Ishikawa (cell line): Measurements from ENCODE around the gene C3orf18.

Source experiments
- CEBPB ChIP-seq: IDR thresholded peaks from 2 replicates; pipeline ENCODE4 v1.6.1; 2012
- CREB1 ChIP-seq: IDR thresholded peaks from 2 replicates; pipeline ENCODE4 v1.6.1; 2012; ENCODE audit warnings: low read depth
- EGR1 ChIP-seq: IDR thresholded peaks from 2 replicates; pipeline ENCODE4 v1.6.1; 2012
- EP300 ChIP-seq: IDR thresholded peaks from 2 replicates; pipeline ENCODE4 v1.6.1; 2012; ENCODE audit warnings: borderline replicate concordance
- FOXM1 ChIP-seq: IDR thresholded peaks from 2 replicates; pipeline ENCODE4 v1.6.1; 2012; ENCODE audit warnings: low read depth, borderline replicate concordance
- NFIC ChIP-seq: IDR thresholded peaks from 2 replicates; pipeline ENCODE4 v1.6.1; 2012
- RAD21 ChIP-seq: IDR thresholded peaks from 2 replicates; pipeline ENCODE4 v1.6.1; 2012; ENCODE audit warnings: low read depth
- TAF1 ChIP-seq: IDR thresholded peaks from 2 replicates; pipeline ENCODE4 v1.6.1; 2012; ENCODE audit warnings: low read depth, mild to moderate bottlenecking
- TCF12 ChIP-seq: IDR thresholded peaks from 2 replicates; pipeline ENCODE4 v1.6.1; 2012; ENCODE audit warnings: low read depth
- TEAD4 ChIP-seq: IDR thresholded peaks from 2 replicates; pipeline ENCODE4 v1.6.1; 2012
- YY1 ChIP-seq: IDR thresholded peaks from 2 replicates; pipeline ENCODE4 v1.6.1; 2012; ENCODE audit warnings: low read depth
- ZBTB7A ChIP-seq: IDR thresholded peaks from 2 replicates; pipeline ENCODE4 v1.6.1; 2012; ENCODE audit warnings: low read depth
- TF ChIP-seq, protein P1 (sequence below): IDR thresholded peaks from 2 replicates; pipeline ENCODE4 v1.6.1; 2012; ENCODE audit warnings: low read depth, mild to moderate bottlenecking
- TF ChIP-seq, protein P2 (sequence below): IDR thresholded peaks from 2 replicates; pipeline ENCODE4 v1.6.1; 2012
- TF ChIP-seq, protein P3 (sequence below): IDR thresholded peaks from 2 replicates; pipeline ENCODE4 v1.6.1; 2012

Gene C3orf18

DNA sequence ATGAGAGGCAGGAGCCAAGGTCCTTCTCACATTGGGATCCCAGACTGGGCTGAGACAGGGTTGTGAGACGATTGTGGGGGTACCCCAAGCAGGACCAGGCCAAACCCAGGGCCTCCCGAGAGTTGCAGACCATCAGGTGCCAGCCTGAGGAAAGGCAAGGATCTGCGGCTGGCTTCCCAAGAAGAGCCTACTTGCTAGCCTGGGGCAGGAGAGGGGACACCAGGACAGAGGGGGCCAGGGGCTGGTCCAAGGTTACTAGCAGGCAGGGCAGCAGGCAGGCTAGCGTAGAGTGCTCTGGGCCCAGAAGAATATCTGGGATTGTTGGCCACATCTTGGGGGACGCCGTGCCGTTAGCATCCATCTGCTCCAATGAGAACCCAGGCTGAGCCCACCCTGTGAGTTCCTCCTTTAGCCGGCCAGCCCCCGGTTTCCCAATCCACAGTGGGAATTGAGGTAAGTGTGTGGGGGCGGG, 43.5 kb upstream of the C3orf18 start:
- no peak for TF ChIP-seq YY1
- no peak for TF ChIP-seq NFIC
- TF ChIP-seq TCF12 = no peak
- no peak for TF ChIP-seq FOXM1
- no peak for TF ChIP-seq EP300
- TF ChIP-seq CEBPB = no peak
- no peak for TF ChIP-seq CREB1
- no peak for TF ChIP-seq ZBTB7A
- TF ChIP-seq TEAD4 = no peak
- TF ChIP-seq, protein P1, sequence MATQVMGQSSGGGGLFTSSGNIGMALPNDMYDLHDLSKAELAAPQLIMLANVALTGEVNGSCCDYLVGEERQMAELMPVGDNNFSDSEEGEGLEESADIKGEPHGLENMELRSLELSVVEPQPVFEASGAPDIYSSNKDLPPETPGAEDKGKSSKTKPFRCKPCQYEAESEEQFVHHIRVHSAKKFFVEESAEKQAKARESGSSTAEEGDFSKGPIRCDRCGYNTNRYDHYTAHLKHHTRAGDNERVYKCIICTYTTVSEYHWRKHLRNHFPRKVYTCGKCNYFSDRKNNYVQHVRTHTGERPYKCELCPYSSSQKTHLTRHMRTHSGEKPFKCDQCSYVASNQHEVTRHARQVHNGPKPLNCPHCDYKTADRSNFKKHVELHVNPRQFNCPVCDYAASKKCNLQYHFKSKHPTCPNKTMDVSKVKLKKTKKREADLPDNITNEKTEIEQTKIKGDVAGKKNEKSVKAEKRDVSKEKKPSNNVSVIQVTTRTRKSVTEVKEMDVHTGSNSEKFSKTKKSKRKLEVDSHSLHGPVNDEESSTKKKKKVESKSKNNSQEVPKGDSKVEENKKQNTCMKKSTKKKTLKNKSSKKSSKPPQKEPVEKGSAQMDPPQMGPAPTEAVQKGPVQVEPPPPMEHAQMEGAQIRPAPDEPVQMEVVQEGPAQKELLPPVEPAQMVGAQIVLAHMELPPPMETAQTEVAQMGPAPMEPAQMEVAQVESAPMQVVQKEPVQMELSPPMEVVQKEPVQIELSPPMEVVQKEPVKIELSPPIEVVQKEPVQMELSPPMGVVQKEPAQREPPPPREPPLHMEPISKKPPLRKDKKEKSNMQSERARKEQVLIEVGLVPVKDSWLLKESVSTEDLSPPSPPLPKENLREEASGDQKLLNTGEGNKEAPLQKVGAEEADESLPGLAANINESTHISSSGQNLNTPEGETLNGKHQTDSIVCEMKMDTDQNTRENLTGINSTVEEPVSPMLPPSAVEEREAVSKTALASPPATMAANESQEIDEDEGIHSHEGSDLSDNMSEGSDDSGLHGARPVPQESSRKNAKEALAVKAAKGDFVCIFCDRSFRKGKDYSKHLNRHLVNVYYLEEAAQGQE = no peak
- no peak for TF ChIP-seq RAD21
- no peak for TF ChIP-seq EGR1

DNA sequence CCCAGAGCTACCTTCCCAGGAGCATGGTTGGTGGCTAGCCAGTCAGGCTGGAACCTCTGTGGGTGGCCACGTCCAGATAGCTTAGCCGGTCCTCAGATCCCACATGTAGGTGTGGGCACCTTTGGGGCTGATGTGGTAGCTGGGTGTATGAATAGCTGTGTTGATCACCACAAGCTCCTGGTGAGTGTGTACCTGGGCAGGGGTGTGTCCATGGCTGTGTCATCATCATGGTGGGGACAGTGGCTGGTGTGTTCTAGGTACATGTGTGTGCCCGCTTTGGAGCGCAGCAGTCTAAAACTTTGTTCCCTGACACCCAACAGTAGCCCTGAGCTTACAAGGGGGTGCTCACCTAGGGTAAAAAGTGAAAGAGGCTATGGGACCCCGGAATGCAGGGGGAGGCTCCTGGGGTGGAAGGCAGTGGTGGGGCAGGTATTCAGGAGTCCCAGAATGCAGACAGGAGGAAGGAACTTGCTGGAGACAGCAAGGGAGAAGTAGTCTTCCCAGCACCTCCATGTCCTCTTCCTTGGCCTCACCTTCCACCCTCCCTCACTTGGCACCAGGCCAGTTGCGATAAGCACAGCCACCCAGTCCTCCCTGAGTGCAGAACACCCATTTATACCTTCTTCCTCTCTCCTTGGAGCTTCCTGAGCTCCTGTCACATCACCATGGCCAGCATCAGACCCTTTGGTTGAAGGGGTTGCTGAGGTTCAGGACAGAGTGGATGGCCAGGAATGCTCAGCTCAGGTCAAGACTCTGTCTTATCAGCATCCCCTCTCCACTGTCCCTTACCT, 42.8 kb upstream of the C3orf18 start:
- TF ChIP-seq CEBPB = no peak
- TF ChIP-seq, protein P2, sequence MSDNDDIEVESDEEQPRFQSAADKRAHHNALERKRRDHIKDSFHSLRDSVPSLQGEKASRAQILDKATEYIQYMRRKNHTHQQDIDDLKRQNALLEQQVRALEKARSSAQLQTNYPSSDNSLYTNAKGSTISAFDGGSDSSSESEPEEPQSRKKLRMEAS = no peak
- peak; percentile 68; the same call in 1 of the 2 replicates for TF ChIP-seq NFIC
- no peak for TF ChIP-seq TAF1

DNA sequence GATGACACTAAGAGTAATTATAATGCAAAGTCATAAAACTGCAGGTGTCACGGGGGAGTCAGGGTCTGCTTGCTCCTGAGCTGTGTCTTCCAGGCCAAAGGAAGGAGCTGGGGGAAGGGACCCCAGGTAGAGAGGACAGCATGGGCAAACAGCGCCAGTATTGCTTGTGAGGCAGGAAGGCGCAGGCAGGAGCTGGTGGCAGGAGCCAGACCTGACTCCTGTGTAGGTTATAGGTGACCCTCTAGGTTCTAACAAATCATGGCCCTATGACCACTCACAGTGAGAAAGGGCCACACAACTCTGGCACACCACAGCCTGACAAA, 42.2 kb upstream of the C3orf18 start:
- TF ChIP-seq EP300 (no peak), FOXM1 (no peak)

DNA sequence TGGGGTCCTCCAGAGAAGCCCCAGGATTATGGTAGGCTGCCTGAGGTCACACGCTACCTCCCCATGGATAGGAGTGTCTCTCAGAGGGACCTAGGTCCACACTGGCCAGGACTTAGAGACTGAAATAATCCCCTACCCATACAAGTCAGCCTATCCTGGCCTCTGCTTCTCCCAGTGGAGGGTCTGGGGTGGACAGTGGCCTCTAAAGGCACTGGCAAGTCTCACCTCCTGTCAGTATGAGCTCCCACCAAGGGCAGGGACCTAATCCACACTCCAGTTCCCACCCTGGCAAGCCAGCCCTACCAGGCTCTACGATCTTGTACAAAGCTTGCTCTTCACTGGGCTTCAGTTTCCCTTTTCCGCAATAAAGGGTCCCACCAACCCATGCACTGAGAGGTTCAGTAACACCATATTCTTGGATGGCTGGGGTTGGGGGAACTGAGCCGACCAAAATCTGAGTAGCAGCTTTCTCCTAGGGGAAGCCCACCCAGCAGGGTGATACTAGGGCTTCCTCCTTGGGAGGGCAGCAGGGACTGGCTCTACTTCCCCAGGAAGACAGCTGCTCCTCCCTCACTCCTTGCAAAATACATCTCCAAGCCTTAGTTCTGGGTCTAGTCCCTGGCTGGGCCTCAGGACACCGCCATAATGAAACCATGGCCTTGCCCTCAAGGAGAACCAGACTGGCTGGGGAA, 41.7 kb upstream of the C3orf18 start:
- TF ChIP-seq CREB1 (no peak), EP300 (no peak), TAF1 (no peak), RAD21 (no peak), FOXM1 (no peak), NFIC (no peak), TCF12 (no peak), ZBTB7A (no peak), YY1 (no peak), TEAD4 (no peak), EGR1 (no peak), CEBPB (no peak)
- TF ChIP-seq, protein P2 = no peak
- TF ChIP-seq, protein P1 = no peak
- TF ChIP-seq, protein P3, sequence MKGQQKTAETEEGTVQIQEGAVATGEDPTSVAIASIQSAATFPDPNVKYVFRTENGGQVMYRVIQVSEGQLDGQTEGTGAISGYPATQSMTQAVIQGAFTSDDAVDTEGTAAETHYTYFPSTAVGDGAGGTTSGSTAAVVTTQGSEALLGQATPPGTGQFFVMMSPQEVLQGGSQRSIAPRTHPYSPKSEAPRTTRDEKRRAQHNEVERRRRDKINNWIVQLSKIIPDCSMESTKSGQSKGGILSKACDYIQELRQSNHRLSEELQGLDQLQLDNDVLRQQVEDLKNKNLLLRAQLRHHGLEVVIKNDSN = no peak

DNA sequence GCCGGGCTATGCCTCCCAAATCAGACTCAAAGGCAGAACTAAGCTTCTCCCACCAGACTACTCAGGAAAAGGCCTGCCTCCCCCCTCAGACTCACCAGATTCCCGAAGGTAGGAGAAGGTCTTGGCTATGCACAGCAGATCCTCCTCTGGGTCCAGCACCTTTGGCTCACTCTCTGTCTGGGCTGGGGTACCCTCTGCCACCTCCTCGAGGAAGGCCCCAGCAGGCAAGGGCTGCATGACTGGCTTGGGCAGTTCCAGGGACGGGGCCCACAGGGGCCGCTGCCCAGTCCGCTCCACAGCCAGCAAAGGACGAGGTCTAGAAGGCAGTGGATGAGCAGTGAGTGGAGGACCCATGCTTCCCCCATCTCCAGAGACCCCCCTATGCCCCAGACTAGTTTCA, 40.7 kb upstream of the C3orf18 start:
- TF ChIP-seq TEAD4 (no peak), CREB1 (no peak), CEBPB (no peak), FOXM1 (no peak), TAF1 (no peak)
- TF ChIP-seq, protein P3 = no peak
- TF ChIP-seq, protein P2 = no peak
